Mesothelial cell of epicardium (in vitro differentiated cells): ENCODE data around the gene TMSB4X. TPM values are rescaled to one million over a fixed set of nuclear protein-coding genes. Genes with fewer than 3 reads are reported as not detected.

Experiments
- DNase-seq, 2 experiments: peaks; one replicate each; pipeline ENCODE4 v3.0.0; 2021; ENCODE audit warnings: low spot score in 2 of 2; ENCODE audit not compliant: unreplicated experiment in 2 of 2
- H3K27ac Mint-ChIP-seq: 2 replicates; pipeline ENCODE4 v1.8.0; 2021; ENCODE audit warnings: mixed read lengths
- H3K27me3 Mint-ChIP-seq: 2 replicates; pipeline ENCODE4 v1.8.0; 2021; ENCODE audit warnings: low read depth, mixed read lengths
- H3K36me3 Mint-ChIP-seq: 2 replicates; pipeline ENCODE4 v1.8.0; 2021; ENCODE audit warnings: mixed read lengths
- H3K4me1 Mint-ChIP-seq: 2 replicates; pipeline ENCODE4 v1.8.0; 2021; ENCODE audit warnings: mixed read lengths
- H3K4me3 Mint-ChIP-seq: 2 replicates; pipeline ENCODE4 v1.8.0; 2021; ENCODE audit warnings: mild to moderate bottlenecking, moderate library complexity, mixed read lengths
- H3K9me3 Mint-ChIP-seq: 2 replicates; pipeline ENCODE4 v1.8.0; 2021; ENCODE audit warnings: mixed read lengths
- total RNA-seq: library from RNA; stranded (reverse); gene quantifications from 3 replicates; pipeline ENCODE4 v1.2.1, GENCODE V29; 2021
- TF ChIP-seq, protein P1 (sequence below): fragments of 200-600 bp; sonication (generic); IDR thresholded peaks from one replicate; pipeline ENCODE4 v1.5.0; 2021; ENCODE audit warnings: antibody characterized with exemption; ENCODE audit not compliant: unreplicated experiment

Gene TMSB4X
- total RNA-seq, 1 donor from 2014 or later: 2,121 TPM

DNA sequence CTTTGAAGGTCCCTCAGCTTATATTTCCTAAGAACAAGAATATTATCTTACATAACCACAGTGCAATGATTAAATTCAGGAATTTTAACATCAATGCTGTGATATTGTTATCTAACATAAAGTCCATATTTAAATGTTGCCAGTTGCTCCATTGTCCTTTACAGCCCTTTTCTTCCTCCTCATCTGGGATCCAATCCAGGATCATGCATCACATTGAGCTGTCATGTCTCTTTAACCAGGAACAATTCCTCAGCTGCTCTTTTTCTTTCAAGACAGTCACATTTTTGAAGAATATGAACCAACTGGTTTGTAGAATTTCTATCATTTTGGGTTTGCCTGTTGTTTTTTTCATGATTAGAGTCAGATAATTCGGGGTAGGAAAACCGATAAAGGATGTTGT is 12.0 kb downstream of the TMSB4X start:
- Mint-ChIP-seq H3K4me3 (no peak overlapping the region), H3K4me1 (peaks cover 32% of the 10 kb centered on the region), H3K27ac (peak overlapping the region; percentile 24), H3K36me3 (no peaks in the 10 kb centered on the region), H3K9me3 (peaks cover 39% of the 10 kb centered on the region), H3K27me3 (no peaks in the 10 kb centered on the region)
- no peak for DNase-seq
- TF ChIP-seq, protein P1, sequence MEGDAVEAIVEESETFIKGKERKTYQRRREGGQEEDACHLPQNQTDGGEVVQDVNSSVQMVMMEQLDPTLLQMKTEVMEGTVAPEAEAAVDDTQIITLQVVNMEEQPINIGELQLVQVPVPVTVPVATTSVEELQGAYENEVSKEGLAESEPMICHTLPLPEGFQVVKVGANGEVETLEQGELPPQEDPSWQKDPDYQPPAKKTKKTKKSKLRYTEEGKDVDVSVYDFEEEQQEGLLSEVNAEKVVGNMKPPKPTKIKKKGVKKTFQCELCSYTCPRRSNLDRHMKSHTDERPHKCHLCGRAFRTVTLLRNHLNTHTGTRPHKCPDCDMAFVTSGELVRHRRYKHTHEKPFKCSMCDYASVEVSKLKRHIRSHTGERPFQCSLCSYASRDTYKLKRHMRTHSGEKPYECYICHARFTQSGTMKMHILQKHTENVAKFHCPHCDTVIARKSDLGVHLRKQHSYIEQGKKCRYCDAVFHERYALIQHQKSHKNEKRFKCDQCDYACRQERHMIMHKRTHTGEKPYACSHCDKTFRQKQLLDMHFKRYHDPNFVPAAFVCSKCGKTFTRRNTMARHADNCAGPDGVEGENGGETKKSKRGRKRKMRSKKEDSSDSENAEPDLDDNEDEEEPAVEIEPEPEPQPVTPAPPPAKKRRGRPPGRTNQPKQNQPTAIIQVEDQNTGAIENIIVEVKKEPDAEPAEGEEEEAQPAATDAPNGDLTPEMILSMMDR: no peak

DNA sequence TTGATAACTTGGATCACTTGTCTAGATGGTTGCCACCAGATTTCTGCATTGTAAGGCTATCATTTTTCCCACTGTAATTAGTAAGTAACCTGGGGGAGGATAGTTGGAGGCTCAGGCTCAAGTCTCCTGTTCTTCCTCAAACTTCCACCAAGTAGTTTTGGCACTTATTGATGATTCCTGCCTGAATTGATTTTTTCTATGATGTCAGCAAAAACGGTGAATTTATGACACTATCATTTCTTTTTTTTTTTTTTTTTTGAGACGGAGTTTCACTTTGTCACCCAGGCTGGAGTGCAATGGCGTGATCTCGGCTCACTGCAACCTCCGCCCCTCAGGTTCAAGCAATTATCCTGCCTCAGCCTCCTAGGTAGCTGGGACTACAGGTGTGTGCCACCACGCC is 12.4 kb downstream of the TMSB4X start:
- Mint-ChIP-seq H3K4me1 (peaks cover 32% of the 10 kb centered on the region), H3K4me3 (no peak overlapping the region), H3K27me3 (no peaks in the 10 kb centered on the region), H3K27ac (no peak overlapping the region), H3K9me3 (peaks cover 39% of the 10 kb centered on the region), H3K36me3 (no peaks in the 10 kb centered on the region)
- DNase-seq: no peak
- TF ChIP-seq, protein P1: no peak

- no peak overlapping the region for H3K4me3 Mint-ChIP-seq
- TF ChIP-seq, protein P1: no peak
- no peak for DNase-seq
- H3K27me3 Mint-ChIP-seq: no peaks in the 10 kb centered on the region
- H3K4me1 Mint-ChIP-seq: peaks cover 38% of the 10 kb centered on the region
- no peaks in the 10 kb centered on the region for H3K36me3 Mint-ChIP-seq
- H3K9me3 Mint-ChIP-seq: peaks cover 36% of the 10 kb centered on the region
- H3K27ac Mint-ChIP-seq: peak overlapping the region; percentile 4
Measured at GRCh38 chrX:12987900-12988594, 13.1 kb downstream of the TMSB4X start.

DNA sequence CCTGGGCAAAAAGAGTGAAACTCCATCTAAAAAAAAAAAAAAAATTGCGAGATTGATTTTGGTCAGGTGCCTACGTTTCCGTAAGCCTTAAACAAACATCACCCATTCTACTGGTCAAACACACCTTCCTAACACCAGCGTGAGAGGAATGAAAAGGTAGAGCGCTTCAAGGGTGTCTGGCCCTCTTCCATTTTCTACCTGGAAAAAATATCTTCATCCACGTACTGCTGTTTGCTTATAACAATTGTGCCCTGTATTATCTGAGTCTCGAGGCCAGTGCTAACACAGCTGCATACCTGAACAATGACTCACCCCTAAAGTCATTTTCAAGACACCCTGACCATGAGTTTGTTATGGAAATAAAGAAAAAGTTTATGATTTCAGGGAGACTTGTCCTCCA is 13.9 kb downstream of the TMSB4X start:
- Mint-ChIP-seq H3K9me3 (peaks cover 30% of the 10 kb centered on the region), H3K36me3 (no peaks in the 10 kb centered on the region), H3K27ac (peak overlapping the region; percentile 54), H3K4me3 (no peak overlapping the region), H3K4me1 (peaks cover 40% of the 10 kb centered on the region), H3K27me3 (no peaks in the 10 kb centered on the region)
- TF ChIP-seq, protein P1: no peak
- DNase-seq: no peak

- TF ChIP-seq, protein P1: no peak
- H3K27ac Mint-ChIP-seq: no peak overlapping the region
- no peak for DNase-seq
- peaks cover 43% of the 10 kb centered on the region for H3K4me1 Mint-ChIP-seq
- no peaks in the 10 kb centered on the region for H3K27me3 Mint-ChIP-seq
- no peak overlapping the region for H3K4me3 Mint-ChIP-seq
- H3K36me3 Mint-ChIP-seq: no peaks in the 10 kb centered on the region
- H3K9me3 Mint-ChIP-seq: peaks cover 30% of the 10 kb centered on the region
Measured at GRCh38 chrX:12989461-12989860, 14.6 kb downstream of the TMSB4X start.
